Subcutaneous adipose tissue (tissue), 4 donors: ENCODE measurements around the gene CSGALNACT2. TPM values are rescaled to one million over a fixed set of nuclear protein-coding genes. Genes with fewer than 3 reads are reported as not detected.

Experiments
- total RNA-seq, 4 donors: library from RNA; depleted of rRNA; stranded (reverse); fragments of >200 nt; gene quantifications; one replicate each; pipeline ENCODE4 v1.1.0, GENCODE V29; 2016
- TF ChIP-seq, protein P1 (sequence below): fragments of 450-650 bp; IDR thresholded peaks from one replicate; pipeline ENCODE4 v1.5.1; 2016; ENCODE audit warnings: low read depth, mild to moderate bottlenecking, control low read depth, antibody characterized with exemption, moderate library complexity

Gene CSGALNACT2
- total RNA-seq, 4 donors from 2014 or later = 23.9 to 94.3 (median 41.1) TPM

GRCh38 chr10:43134126-43134905, 3.9 kb upstream of the CSGALNACT2 start:
- TF ChIP-seq, protein P1, sequence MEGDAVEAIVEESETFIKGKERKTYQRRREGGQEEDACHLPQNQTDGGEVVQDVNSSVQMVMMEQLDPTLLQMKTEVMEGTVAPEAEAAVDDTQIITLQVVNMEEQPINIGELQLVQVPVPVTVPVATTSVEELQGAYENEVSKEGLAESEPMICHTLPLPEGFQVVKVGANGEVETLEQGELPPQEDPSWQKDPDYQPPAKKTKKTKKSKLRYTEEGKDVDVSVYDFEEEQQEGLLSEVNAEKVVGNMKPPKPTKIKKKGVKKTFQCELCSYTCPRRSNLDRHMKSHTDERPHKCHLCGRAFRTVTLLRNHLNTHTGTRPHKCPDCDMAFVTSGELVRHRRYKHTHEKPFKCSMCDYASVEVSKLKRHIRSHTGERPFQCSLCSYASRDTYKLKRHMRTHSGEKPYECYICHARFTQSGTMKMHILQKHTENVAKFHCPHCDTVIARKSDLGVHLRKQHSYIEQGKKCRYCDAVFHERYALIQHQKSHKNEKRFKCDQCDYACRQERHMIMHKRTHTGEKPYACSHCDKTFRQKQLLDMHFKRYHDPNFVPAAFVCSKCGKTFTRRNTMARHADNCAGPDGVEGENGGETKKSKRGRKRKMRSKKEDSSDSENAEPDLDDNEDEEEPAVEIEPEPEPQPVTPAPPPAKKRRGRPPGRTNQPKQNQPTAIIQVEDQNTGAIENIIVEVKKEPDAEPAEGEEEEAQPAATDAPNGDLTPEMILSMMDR = no peak

DNA sequence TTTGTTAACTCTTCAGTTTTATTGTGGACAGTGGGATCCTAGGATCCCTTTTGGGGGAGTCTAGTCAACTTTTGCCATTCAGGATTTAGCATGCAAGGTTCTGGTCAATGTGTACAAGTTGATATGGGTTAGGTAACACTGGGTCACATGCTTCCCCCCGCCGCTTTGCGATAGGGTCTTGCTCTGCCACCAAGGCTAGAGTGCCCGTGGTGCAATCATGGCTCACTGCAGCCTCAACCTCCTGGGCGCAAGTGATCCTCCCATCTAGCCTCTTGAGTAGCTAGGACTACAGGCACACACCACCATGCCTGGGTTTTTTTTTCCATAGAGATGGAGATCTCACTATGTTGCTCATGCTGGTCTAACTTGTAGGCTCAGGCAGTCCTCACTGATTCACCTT, 3.2 kb upstream of the CSGALNACT2 start:
- TF ChIP-seq, protein P1 = no peak

- TF ChIP-seq, protein P1 = no peak
Measured at GRCh38 chr10:43135656-43136055, 2.6 kb upstream of the CSGALNACT2 start.

DNA sequence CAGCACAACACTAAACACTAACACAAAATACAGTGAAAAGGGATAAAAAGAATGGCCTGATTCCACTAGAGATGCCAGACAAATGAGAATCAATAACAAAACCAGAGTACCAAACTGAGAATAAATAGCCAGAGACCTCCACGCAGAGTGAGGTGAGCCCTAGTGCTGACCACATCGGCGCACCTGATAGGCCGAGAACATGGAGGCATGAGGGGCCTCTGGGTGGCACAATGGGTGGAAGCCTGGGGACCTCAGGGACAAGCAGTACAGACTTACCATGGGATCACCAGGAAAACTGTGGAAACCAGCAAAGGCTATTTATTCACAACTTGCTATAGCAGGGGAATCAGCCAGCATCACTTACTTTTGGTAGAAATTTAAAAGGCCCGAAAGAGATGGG, 1.8 kb upstream of the CSGALNACT2 start:
- TF ChIP-seq, protein P1 = no peak

DNA sequence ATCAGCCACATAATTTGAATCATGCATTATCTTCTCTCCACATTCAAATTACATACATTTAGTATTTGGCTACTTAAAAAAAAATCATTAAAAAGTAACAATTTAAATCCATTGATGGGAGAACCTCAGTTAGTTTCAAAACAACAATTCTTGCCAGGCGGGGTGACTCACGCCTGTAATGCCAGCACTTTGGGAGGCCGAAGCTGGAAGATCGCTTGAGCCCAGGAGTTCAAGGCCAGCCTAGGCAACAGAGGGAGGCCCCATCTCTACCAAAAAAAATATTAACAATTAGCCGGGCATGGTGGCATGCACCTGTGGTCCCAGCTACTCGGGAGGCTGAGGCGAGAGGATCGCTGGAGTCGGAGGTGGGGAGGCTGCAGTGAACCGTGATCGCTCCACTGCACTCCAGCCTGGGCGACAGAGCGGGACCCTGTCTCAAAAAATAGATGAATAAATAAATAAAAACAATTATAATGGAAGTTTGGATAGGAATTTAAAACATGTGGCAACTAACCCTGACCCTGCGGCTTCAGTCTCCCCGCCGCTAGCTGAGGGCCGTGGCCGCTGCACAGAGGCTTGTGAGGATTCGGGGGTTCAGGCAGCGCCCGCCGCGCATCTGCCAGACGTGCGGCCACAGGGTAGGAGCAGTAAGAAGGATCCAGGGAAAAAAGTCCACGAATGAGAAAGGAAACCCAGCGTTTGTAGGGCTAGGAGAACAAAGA, 1.1 kb upstream of the CSGALNACT2 start:
- TF ChIP-seq, protein P1 = no peak

GRCh38 chr10:43137717-43138020, 576 bp upstream of the CSGALNACT2 start:
- TF ChIP-seq, protein P1 = no peak

DNA sequence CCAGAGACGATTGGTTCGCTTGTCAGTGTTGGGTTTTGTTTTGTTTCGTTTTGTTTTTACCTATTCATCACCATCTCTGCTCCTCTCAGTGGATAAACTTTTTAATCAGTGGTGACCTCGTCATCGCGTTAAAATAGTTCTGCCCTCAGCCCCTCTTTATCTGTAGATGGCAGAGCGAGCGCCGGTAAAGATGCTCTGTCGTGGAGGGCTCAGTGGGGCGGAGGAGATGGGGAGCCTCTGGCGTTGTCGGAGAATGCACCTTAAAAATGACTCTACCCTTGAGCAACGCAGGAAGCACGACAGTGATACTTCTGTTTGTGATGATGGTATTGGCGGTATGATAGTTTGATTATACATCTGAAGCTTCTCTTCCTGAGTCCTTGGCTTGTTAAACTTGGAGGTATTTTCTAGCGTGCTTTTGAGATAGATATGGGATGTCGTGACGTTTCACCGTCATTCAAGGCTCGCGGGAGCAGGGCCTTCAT, 554 bp downstream of the CSGALNACT2 start:
- TF ChIP-seq, protein P1 = no peak
